NCI-H1105 (cell line): Measurements from ENCODE around the gene SRGN.
"Not testable (repeated sequence)": the region's sequence is repeated elsewhere in the genome, so short reads cannot be mapped to it uniquely, and the experiment has no call there.

Experiments
- DNase-seq: peaks from one replicate; lab custom pipeline; 2025; lab: John Stamatoyannopoulos, UW

The SRGN gene

GRCh38 chr10:69141304-69141703 is 53.4 kb downstream of the SRGN start:
- no peak for DNase-seq

GRCh38 chr10:69142074-69142473 is 54.2 kb downstream of the SRGN start:
- not testable (repeated sequence) for DNase-seq

GRCh38 chr10:69142983-69143382 is 55.1 kb downstream of the SRGN start:
- no peak for DNase-seq

- no peak for DNase-seq
Measured at GRCh38 chr10:69145329-69145728, 57.4 kb downstream of the SRGN start.

GRCh38 chr10:69145864-69146263 is 58.0 kb downstream of the SRGN start:
- DNase-seq: no peak

GRCh38 chr10:69146759-69147158 is 58.9 kb downstream of the SRGN start:
- no peak for DNase-seq

- no peak for DNase-seq
Measured at GRCh38 chr10:69151984-69152383, 64.1 kb downstream of the SRGN start.

- no peak for DNase-seq
Measured at GRCh38 chr10:69153227-69153626, 65.3 kb downstream of the SRGN start.
